ENCODE data around the gene NUCKS1. TPM values are rescaled to one million over a fixed set of nuclear protein-coding genes. Genes with fewer than 3 reads are reported as not detected.

The NUCKS1 gene
- polyA plus RNA-seq, 3 donors: 4.2 to 4.9 (median 4.2) TPM

DNA sequence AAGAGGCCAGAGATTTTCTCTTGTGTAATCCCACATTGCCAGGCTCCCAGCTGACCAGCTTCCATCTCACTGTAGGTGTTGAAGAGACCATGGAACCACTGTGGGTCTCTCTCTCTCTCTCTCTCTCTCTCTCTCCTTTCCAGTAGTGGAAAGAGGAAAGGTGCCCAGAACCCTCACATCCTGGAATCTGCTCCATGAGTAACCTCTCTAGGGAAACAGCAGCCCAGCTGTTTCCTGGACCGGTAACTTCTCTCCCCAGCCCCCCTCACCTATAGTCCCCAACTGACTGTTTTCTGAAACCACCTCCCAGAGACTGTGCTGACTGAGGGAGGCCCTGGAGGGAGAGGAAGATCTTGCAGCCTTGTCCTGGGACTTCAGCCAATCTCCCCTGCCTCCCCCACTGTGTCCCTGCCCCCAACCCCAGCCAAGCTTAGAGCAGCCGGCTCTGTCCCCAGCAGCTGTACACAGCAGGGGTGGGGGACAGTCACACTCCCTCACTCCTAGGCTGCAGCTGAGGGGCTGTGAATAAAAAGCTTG is 49.0 kb downstream of the NUCKS1 start:
- Mint-ChIP-seq H3K27ac (no peak overlapping the region), H3K27me3 (ENCODE audit: low read depth in 3 of 3) (peaks cover 12 to 23% (median 20%) of the 10 kb centered on the region in 3 donors), H3K36me3 (peaks cover 16 to 22% of the 10 kb centered on the region in 2 donors), H3K4me3 (no peak overlapping the region), H3K9me3 (peaks cover 0 to 5% (median 0%) of the 10 kb centered on the region in 7 donors), H3K4me1 (peaks cover 20% of the 10 kb centered on the region)
- TF ChIP-seq, protein P1, sequence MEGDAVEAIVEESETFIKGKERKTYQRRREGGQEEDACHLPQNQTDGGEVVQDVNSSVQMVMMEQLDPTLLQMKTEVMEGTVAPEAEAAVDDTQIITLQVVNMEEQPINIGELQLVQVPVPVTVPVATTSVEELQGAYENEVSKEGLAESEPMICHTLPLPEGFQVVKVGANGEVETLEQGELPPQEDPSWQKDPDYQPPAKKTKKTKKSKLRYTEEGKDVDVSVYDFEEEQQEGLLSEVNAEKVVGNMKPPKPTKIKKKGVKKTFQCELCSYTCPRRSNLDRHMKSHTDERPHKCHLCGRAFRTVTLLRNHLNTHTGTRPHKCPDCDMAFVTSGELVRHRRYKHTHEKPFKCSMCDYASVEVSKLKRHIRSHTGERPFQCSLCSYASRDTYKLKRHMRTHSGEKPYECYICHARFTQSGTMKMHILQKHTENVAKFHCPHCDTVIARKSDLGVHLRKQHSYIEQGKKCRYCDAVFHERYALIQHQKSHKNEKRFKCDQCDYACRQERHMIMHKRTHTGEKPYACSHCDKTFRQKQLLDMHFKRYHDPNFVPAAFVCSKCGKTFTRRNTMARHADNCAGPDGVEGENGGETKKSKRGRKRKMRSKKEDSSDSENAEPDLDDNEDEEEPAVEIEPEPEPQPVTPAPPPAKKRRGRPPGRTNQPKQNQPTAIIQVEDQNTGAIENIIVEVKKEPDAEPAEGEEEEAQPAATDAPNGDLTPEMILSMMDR (IDR thresholded peaks at IDR 0.05): no peak
- no peaks in the 10 kb centered on the region for H3K9me3 ChIP-seq (replicated peaks in 1 of 2; ENCODE audit: control insufficient read depth in 1 of 2, insufficient read depth in 1 of 2, low read length in 2 of 2)
- H3K9ac ChIP-seq (ENCODE audit: insufficient read depth, low read length, poor library complexity, severe bottlenecking): no peak overlapping the region
- no peak overlapping the region for H3K27ac ChIP-seq (ENCODE audit: low read depth in 1 of 2, low read length in 2 of 2)
- no peaks in the 10 kb centered on the region for H3K79me2 ChIP-seq (ENCODE audit: insufficient read depth, low read length)
- no peak overlapping the region for H3K4me3 ChIP-seq (replicated peaks in 1 of 3; ENCODE audit: low read depth in 2 of 3, low read length in 3 of 3)
- intact Hi-C loops (cut with micrococcal nuclease): no loop called here
- H2AFZ ChIP-seq (ENCODE audit: insufficient read depth, low read depth, low read length, poor library complexity, severe bottlenecking): no peak overlapping the region
- peaks cover 16 to 19% of the 10 kb centered on the region in 2 donors for H3K4me1 ChIP-seq (ENCODE audit: control insufficient read depth in 1 of 2, insufficient read depth in 2 of 2, low read length in 2 of 2)
- whole genome bisulfite sequencing (ENCODE audit: insufficient coverage): 0% methylated on average over 1 of the region's 2 CpGs
- no peaks in the 10 kb centered on the region for H4K20me1 ChIP-seq (ENCODE audit: insufficient read depth, low read length)
- H3K4me2 ChIP-seq (replicated peaks; ENCODE audit: extremely low read depth, low read length, poor library complexity, severe bottlenecking): no peak overlapping the region
- peaks cover 0 to 6% of the 10 kb centered on the region in 2 donors for H3K27me3 ChIP-seq (ENCODE audit: control insufficient read depth in 2 of 2, insufficient read depth in 2 of 2, low read length in 2 of 2)
- no peaks in the 10 kb centered on the region for H3K36me3 ChIP-seq (replicated peaks in 1 of 2; ENCODE audit: control insufficient read depth in 1 of 2, insufficient read depth in 2 of 2, low read length in 2 of 2)
- DNase-seq: no peak

- TF ChIP-seq, protein P1 (IDR thresholded peaks at IDR 0.05): no peak
- peaks cover 0 to 5% (median 0%) of the 10 kb centered on the region in 7 donors for H3K9me3 Mint-ChIP-seq
- H3K36me3 Mint-ChIP-seq: peaks cover 16 to 22% of the 10 kb centered on the region in 2 donors
- peaks cover 5% of the 10 kb centered on the region in 2 donors for H3K4me1 ChIP-seq (ENCODE audit: control insufficient read depth in 1 of 2, insufficient read depth in 2 of 2, low read length in 2 of 2)
- H3K4me1 Mint-ChIP-seq: peaks cover 10% of the 10 kb centered on the region
- no peak overlapping the region for H3K27ac Mint-ChIP-seq
- intact Hi-C loops (cut with micrococcal nuclease): no loop called here
- H3K27ac ChIP-seq (ENCODE audit: low read depth in 1 of 2, low read length in 2 of 2): no peak overlapping the region
- H3K4me3 Mint-ChIP-seq: no peak overlapping the region
- H3K27me3 Mint-ChIP-seq (ENCODE audit: low read depth in 3 of 3): peaks cover 15 to 26% (median 22%) of the 10 kb centered on the region in 3 donors
- H3K4me3 ChIP-seq (replicated peaks in 1 of 3; ENCODE audit: low read depth in 2 of 3, low read length in 3 of 3): no peak overlapping the region
- H4K20me1 ChIP-seq (ENCODE audit: insufficient read depth, low read length): no peaks in the 10 kb centered on the region
- no peak overlapping the region for H2AFZ ChIP-seq (ENCODE audit: insufficient read depth, low read depth, low read length, poor library complexity, severe bottlenecking)
- no CpG with 5 or more reads among the region's 4 CpGs for WGBS (ENCODE audit: insufficient coverage)
- H3K79me2 ChIP-seq (ENCODE audit: insufficient read depth, low read length): no peaks in the 10 kb centered on the region
- DNase-seq: no peak
- H3K27me3 ChIP-seq (ENCODE audit: control insufficient read depth in 2 of 2, insufficient read depth in 2 of 2, low read length in 2 of 2): peaks cover 0 to 6% of the 10 kb centered on the region in 2 donors
- H3K9me3 ChIP-seq (replicated peaks in 1 of 2; ENCODE audit: control insufficient read depth in 1 of 2, insufficient read depth in 1 of 2, low read length in 2 of 2): no peaks in the 10 kb centered on the region
- no peaks in the 10 kb centered on the region for H3K36me3 ChIP-seq (replicated peaks in 1 of 2; ENCODE audit: control insufficient read depth in 1 of 2, insufficient read depth in 2 of 2, low read length in 2 of 2)
- no peak overlapping the region for H3K4me2 ChIP-seq (replicated peaks; ENCODE audit: extremely low read depth, low read length, poor library complexity, severe bottlenecking)
- H3K9ac ChIP-seq (ENCODE audit: insufficient read depth, low read length, poor library complexity, severe bottlenecking): no peak overlapping the region
Measured at GRCh38 chr1:205699416-205699815, 50.6 kb downstream of the NUCKS1 start.
